ENCODE data around the gene YKT6.

YKT6 gene

GRCh38 chr7:44242091-44242490 is 41.3 kb downstream of the YKT6 start:
- TF ChIP-seq POLR2AphosphoS5 (IDR thresholded peaks at IDR 0.05; ENCODE audit: low read depth, low read length) (no peak), FOXP2 (optimal IDR thresholded peaks at IDR 0.05; ENCODE audit: borderline replicate concordance, extremely low read depth, extremely low read length, insufficient read depth) (no peak), SIN3A (IDR thresholded peaks at IDR 0.05; ENCODE audit: borderline replicate concordance, insufficient read depth, low read length) (no peak), REST (IDR thresholded peaks at IDR 0.05; ENCODE audit: insufficient read depth in 1 of 2, low read depth in 2 of 2, low read length in 2 of 2) (no peak), TAF1 (IDR thresholded peaks at IDR 0.05; ENCODE audit: borderline replicate concordance, insufficient read depth, low read length) (no peak)

- TF ChIP-seq SIN3A (IDR thresholded peaks at IDR 0.05; ENCODE audit: borderline replicate concordance, insufficient read depth, low read length) (no peak), TAF1 (IDR thresholded peaks at IDR 0.05; ENCODE audit: borderline replicate concordance, insufficient read depth, low read length) (no peak)
These were observed 43.5 kb downstream of the YKT6 start for GRCh38 chr7:44244282-44244681.

- TF ChIP-seq REST (IDR thresholded peaks at IDR 0.05; ENCODE audit: insufficient read depth in 1 of 2, low read depth in 2 of 2, low read length in 2 of 2), result no peak
- TF ChIP-seq FOXP2 (optimal IDR thresholded peaks at IDR 0.05; ENCODE audit: borderline replicate concordance, extremely low read depth, extremely low read length, insufficient read depth), result no peak
- no peak for TF ChIP-seq TAF1 (IDR thresholded peaks at IDR 0.05; ENCODE audit: borderline replicate concordance, insufficient read depth, low read length)
- no peak for TF ChIP-seq SIN3A (IDR thresholded peaks at IDR 0.05; ENCODE audit: borderline replicate concordance, insufficient read depth, low read length)
- no peak for TF ChIP-seq POLR2AphosphoS5 (IDR thresholded peaks at IDR 0.05; ENCODE audit: low read depth, low read length)
These were observed 45.8 kb downstream of the YKT6 start for GRCh38 chr7:44246396-44247113.

- no peak for TF ChIP-seq FOXP2 (optimal IDR thresholded peaks at IDR 0.05; ENCODE audit: borderline replicate concordance, extremely low read depth, extremely low read length, insufficient read depth)
- no peak for TF ChIP-seq POLR2AphosphoS5 (IDR thresholded peaks at IDR 0.05; ENCODE audit: low read depth, low read length)
These were observed 47.3 kb downstream of the YKT6 start for GRCh38 chr7:44247868-44248651.

GRCh38 chr7:44249639-44250234 is 49.0 kb downstream of the YKT6 start:
- TF ChIP-seq REST (IDR thresholded peaks at IDR 0.05; ENCODE audit: insufficient read depth in 1 of 2, low read depth in 2 of 2, low read length in 2 of 2), result no peak
- no peak for TF ChIP-seq TAF1 (IDR thresholded peaks at IDR 0.05; ENCODE audit: borderline replicate concordance, insufficient read depth, low read length)
- TF ChIP-seq POLR2AphosphoS5 (IDR thresholded peaks at IDR 0.05; ENCODE audit: low read depth, low read length), result no peak
- no peak for TF ChIP-seq SIN3A (IDR thresholded peaks at IDR 0.05; ENCODE audit: borderline replicate concordance, insufficient read depth, low read length)
- TF ChIP-seq FOXP2 (optimal IDR thresholded peaks at IDR 0.05; ENCODE audit: borderline replicate concordance, extremely low read depth, extremely low read length, insufficient read depth), result no peak

GRCh38 chr7:44251269-44251668 is 50.5 kb downstream of the YKT6 start:
- TF ChIP-seq FOXP2 (optimal IDR thresholded peaks at IDR 0.05; ENCODE audit: borderline replicate concordance, extremely low read depth, extremely low read length, insufficient read depth), result no peak
- no peak for TF ChIP-seq SIN3A (IDR thresholded peaks at IDR 0.05; ENCODE audit: borderline replicate concordance, insufficient read depth, low read length)
- no peak for TF ChIP-seq POLR2AphosphoS5 (IDR thresholded peaks at IDR 0.05; ENCODE audit: low read depth, low read length)
- no peak for TF ChIP-seq TAF1 (IDR thresholded peaks at IDR 0.05; ENCODE audit: borderline replicate concordance, insufficient read depth, low read length)
- no peak for TF ChIP-seq REST (IDR thresholded peaks at IDR 0.05; ENCODE audit: insufficient read depth in 1 of 2, low read depth in 2 of 2, low read length in 2 of 2)

Data from PFSK-1 (cell line).